ENCODE results near the gene SLC1A2.
A peak's percentile ranks its signal among the peaks of the same experiment; 100 is the strongest.

SLC1A2 gene

DNA sequence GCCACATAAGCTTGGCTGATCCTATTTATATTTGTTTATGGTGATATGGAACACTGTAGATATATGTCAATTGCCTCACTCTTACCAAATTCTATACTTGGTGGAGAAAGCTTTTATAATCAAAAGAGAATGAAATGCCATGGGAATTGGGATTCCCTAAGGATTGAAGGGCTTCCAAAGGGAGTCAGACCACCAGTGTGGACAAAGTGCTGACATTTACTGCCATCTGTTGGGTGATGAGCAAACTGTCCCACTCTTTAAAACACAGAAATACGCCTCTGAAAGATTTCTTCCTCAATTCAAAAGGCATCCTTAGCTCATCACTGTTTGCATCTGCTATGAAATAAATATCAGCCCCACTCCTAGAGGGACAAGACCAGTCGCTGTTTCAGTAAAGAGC, 7.1 kb downstream of the SLC1A2 start:
- DNase-seq = peak; percentile 12

DNA sequence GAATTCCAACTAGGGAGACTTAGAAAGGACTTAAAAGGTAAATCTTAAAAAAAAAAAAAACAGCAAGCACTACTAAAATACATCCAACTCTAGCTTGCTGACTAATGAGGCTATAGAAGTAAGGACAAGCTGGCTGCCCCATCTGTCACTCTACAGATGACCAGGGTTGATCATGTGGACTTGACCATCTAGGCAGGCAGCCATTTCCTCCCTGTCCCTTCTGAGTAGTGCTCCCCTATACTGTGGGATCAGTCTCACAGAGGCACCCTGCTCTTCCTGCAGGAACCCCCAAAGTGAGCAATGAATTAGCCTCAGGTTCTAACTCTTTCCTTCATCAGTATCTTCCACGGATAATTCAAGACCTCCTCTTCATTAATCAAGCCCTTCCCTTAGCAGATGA, 12.3 kb downstream of the SLC1A2 start:
- DNase-seq = no peak

DNA sequence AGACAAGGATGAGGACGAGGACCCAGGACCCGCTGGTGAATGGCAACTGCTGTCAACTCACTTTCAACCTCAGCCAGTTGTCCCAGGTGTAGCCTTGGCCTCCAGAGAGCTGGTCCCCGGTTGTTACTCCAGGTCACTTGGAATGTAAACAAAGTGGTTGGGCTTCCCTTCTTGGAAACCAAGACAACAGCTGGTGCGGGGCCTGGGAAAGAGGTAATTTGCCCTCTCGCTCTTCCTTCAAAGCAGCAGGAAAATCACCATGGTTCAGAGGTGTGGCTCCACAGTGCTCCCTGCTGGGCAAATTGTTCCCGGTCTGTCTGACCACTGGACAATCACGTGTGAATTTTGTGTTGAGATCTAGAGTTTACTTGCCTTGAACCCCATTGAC, 15.0 kb downstream of the SLC1A2 start:
- DNase-seq = peak; percentile 15

DNA sequence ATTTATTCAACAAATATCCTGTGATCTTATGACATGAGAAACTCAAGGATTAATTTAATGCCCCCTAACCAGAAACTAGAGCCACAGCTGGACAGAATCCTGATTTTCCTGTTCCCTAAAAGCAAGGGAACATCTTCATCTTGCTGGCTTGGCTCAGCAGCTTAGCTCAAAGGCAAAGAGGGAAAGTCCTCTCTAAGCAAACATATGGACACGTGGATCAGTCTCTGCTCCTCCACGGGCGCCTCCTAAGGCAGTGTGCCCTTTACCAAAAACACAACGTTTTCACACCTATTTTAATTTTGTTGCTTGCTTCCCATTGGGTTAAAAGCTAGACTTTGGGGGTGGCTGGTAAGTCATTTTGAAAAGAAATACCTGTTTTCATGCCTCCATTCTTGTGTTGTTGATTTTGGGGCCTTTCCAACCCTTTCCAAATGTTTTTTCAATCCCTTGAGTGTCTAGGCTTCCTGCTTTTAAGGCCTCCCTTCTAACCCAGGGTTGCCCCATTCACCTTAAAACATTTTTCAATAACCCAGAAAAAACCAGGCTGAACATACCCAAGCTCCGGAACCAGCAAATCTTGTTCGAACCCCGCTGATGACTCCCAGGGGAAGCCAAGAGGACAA, 15.5 kb downstream of the SLC1A2 start:
- DNase-seq = no peak

DNA sequence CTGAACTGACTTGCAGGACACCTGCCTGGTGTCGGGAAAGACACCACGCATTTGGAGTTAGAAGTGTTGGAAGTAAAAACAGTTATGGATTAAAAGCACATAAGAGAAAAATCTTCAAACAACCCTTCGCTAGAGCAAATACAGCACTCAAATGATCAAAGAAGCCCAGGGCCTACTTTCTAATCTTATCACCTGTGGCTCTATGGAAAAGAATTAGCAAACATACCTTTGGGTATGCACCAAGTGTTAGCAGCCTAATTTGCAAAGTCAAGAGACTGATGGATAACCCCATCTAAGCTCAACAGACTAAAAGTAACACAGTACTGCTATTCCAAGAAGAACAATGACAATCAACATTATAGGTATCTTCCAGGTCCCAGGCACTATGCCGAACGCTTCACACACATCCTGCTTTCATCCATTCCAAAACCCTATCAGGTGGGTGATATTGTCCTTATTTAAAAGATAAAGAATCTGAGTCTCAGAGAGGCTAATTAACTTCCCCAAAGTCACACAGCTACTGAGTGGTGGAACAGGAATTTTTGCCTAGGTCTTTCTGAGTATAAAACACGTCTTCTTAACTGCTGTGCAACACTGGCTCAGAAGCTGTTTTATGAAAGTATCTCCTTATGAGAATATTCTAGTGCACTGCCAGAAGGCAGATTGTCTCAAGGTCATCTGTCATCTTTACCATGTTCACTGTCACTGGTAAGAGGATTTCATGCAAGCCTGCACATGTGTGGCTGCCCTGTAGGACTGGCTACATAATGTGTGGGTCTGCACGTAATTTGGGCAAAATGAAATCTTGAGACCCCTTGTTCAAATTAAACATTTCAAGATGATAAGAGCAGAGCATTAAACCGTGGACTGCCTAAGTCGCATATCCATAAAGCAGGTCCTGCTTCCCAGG, 16.4 kb downstream of the SLC1A2 start:
- DNase-seq = no peak

DNA sequence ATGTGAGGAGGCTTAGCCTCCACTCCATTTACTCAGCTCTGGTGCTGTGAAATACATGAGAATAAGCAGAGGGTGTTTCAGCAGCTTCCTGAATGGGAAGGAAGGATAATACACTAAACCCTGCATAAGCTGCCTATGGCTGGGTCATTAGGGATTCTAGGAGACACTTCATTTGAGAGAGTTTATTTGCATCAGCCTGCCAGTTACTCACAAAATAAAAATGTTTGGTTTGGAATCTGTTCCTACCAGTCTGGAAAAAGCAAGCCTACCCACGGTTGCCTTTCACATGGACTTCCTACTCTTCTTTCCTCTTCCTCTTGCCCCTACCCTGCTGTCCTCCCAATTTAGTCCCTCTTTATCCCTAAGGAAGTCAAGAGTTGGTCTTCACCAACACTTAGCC, 20.5 kb downstream of the SLC1A2 start:
- DNase-seq = no peak

DNA sequence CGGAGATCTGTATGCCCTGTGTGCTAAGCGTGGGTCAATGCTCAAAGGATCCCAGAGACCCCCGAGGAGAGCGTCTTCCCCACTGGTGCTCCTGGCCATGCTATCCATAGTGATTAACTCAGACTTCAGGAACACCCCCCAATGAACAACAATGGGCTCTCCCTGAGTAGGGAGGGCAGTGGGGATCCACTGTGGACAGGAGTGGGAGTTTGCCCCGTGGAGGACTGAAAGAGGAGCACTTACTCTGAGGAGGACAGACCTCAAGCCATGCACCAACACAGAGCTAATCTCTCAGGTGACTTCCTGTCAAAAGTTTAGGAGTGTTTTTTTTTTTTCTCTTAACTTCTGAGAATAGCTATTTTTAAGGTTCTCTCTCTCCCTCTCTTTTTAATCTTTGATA, 24.4 kb downstream of the SLC1A2 start:
- DNase-seq = no peak

DNA sequence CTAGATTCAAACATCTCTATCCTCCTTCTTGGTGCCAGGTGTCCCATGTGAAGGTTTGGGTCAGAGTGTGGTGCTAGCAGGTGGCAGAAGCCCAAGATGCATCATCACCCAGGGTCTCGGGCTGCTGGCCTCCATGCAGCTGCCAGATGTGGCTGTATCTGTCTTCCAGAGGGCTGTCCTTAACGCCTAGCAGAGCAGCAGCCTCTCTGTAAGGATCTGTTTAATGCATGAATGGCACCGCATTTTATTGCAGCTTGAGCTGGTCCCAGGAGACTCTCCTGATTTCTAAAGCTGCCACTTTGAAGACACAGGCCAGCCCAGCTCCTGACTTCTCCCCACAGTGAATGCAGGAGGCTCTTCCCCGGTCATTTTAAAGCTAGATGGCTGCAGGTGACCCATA, 26.3 kb downstream of the SLC1A2 start:
- DNase-seq = no peak

DNA sequence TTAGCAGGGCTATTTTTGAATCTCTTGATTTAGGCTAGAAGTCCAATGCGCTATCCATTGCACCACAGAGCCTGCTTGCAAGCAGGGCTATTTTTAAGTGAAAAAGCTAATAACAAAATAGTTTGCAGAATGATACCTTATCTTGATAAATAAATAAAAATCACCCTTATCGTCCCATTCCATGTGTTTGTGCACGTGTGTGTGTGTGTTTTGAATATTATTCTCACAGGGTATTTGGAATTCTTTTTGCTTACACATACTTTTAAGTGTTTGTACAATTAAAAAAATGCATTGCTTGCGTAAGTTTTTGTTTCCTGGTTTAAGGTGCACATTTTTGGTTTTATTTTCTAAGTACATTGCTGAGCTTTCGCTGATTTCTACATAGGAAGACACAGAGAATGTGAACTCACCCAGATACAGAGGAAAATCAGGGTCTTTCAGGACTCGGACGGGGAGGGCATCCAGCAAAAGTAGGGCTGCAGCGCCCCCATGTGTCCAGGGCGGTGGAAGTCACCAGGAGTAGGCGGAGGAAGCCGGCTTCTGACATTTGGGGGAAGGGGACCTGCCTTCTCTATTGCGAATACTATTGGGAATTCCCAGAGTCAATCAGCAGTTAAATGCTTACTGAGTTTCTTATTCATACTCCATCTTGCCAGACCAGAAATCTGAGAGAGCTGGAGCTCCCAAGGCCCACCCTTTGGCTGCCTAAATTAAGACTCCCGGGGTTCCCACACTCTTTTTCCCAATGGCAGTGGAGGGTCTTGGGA, 27.3 kb downstream of the SLC1A2 start:
- peak; percentile 79 for DNase-seq

DNA sequence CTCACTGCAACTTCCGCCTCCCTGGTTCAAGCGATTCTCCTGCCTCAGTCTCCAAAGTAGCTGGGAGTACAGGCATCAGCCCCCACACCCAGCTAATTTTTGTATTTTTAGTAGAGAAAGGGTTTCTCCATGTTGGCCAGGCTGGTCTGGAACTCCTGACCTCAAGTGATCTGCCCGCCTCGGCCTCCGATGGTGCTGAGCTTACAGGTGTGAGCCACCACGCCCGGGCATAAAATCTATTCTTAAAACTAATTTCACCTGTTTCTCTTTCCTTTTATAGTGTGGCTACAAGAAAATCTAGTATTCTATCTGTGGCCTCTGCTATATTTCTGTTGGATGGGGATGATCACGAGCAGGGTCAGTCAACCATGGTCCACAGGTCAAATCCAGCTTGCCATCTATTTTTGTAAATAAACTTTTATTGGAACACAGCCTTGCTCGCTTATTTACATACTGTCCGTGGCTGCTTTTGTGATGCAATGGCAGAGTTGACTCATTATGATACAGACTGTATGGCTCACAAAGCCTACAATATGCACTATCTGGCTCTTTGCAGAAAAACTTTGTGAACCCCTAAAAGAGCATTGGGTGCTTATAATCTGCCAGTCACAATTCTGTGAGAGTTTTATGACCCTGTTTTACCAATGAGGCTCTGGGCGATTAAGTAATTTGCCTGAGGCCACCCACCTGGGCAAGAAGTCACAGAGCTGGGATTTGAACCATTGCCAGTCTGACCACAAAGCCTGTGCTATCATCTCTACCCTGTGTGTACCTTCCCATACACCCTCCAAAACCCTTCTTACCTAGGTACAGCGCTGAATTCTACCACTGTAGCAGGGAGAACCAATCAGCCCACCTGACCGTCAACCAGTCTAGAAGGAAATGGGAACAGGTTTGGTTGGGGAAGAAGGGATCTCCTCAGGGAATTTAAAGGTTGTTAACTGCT, 28.3 kb downstream of the SLC1A2 start:
- DNase-seq = no peak

DNA sequence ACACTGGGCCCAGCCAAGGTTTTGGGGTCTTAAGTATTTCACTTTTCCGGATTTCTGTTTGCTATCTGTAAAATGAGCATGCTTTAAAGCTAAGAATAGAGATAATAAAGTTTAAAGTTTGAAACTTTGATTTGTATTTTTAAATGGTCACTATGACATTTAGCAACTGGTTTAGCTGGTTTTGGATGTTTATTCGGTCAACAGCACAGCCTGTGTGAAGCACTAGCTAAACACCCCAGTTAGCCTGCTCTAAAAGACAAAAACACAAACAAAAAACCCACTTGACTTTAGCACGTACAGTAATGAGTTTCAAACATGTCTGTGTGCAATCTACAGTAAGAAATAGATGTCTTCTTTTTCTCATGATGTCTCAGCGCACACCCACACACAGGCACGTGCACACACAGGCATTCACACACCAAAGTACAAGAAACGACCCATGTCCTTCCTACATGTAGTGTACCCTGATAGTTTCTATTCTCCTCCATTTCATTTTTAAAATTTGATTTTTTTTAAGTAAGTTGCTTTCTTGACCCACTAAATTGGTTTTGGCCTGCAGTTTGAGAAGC, 29.4 kb downstream of the SLC1A2 start:
- no peak for DNase-seq

DNA sequence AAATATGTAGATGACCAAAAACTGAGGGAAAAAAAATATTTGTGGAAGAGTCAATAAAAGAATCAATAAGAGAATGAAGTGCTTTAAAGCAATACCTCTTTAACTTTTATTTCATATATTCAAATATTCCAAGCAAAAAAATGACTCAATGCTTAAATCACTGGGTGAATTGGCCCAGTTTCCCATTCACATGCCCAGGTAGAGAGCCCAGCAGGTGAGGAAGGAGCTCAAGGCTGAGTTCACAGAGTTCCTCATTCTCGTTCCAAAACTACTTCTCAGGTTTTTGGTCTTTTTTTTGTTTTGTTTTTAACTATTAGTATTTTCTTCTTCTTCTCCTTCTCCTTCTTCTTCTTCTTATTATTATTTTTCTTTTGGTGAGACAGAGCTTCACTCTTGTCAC, 30.2 kb downstream of the SLC1A2 start:
- DNase-seq = no peak

DNA sequence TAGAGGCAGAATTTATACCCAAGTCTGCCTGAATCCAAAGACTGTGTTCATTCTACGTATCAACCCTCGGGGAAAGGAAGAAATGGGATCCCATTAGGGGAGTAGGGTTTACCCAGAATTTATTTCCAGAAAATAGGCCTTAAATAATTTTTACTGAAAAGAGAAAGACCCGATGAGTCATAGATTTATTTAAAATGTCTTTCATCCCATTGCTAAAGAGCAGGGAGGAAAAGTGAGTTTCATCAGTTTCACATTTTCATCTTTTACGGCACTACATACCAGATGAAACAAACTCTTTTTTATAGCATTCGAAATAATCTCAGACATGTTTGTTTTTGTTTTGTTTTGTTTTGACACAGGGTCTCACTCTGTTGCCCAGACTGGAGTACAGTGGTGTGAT, 31.3 kb downstream of the SLC1A2 start:
- no peak for DNase-seq

DNA sequence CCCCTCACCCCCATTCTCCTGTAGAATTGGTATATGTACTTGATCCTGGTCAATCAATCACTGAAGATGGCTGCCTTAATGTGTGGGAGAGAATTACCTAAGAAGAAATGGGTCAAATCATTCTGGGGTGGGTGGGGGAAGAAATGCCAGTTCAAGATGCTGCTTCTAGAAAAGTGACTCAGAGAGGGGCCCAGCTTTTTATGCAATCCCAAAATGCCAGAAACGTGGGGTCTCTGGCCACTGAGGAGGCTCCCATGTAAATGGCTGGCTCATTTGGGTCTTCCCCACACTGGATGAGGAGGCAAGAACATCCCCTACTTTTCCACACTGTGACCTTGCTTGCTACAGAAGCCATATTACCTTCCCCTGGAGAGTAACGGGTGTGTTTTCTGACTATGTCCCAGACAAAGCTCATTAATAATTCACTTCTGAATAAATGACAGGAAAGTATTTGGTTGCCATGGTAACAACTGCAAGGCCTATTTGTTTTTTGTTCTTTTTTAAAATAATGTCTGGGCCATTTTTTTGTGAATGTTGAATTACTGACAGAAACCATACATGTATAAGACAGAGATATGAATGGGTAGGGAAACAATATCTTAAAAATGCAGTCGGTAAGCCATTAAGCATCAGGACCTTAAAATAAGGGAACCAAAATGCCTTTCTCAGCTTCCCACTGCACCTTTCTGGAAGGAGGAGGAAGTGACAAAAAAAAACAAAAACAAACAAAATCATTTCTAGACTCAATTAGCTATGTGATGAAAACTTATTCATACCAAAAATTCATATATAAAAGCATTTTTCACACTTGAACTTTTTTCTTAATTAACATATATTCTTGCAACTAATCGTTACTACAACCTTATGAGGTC, 32.0 kb downstream of the SLC1A2 start:
- no peak for DNase-seq

DNA sequence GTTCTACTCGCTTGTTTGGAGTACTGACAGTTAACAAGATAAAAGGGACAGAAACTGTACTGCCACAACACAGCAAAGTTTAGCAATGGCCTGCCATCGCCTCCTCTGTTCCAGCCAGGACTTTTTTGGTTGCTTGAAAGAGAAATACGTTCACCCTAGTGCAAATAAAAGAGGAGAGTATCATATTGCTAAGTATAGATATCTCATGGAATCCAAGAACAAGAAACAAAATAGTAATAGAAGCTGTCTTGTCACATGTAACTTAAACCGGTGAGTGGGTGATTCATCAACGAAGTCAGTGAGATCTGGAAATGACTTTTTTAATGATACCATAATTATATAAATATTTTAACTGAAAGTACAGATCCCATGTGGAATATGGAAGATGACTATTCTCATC, 35.4 kb downstream of the SLC1A2 start:
- DNase-seq = no peak

DNA sequence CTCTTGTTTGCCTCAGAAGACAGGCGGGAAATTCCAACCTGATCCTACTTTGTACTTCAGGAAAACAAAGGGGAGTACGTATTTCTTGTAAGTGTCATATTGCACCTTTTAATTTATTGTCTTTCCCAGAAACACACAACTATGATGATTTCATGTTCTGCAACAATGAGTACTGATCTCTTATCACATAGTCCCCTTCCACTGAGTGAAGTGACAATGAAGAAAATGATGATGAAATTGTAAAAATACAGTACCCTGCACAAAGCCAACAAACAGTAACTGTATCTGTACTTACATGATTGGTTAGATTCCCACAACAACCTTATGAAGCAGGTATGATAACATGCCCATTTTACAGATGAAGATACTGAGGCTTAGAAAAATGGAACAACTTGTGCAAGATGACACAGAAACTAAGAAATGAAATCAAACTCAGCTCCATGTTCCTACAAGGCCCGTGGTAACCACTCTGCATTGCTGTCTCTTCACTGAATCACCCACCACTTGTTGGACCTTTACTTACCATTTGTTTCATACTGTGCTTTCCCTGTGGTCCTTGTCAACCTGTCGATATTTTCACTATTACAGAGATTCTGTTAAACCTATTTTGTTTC, 37.5 kb downstream of the SLC1A2 start:
- DNase-seq = no peak

DNA sequence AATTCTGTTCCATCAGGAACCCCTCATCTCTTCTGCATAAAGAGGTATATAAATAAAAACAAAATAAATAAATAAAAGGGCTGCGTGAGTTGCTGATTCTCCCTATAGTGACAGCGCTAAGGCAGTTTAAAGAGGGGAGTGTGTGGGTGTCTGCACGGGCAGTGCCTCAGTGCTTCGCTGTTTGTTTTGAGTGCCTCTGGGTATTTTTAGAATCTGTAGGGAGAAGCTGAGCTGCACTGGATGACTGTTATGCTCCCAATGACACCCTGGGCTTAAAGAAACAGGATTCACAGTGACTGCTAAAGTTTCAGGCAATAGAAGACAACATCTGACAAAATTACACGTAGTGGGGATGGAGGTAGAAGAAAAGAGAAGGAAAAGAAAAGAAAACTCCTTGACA, 38.8 kb downstream of the SLC1A2 start:
- no peak for DNase-seq

DNA sequence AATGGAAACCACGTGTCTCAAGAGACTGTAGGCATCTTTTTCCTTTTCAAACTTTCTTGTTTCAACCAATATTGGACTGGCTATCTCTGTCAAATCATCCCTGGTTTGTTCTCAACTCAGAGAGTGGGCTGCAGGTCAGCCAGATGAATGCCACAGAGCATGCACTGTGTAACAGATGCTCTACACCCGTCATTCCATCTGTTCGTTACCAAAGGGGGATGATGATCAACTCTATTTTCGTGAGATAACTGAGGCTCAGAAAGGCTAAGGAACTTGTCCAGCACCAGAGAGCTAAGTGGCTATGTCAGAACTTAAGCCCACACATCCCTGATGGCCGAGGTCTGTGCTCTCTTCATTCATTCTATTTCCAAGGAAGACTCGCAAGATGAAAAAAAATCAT, 42.1 kb downstream of the SLC1A2 start:
- DNase-seq = no peak

DNA sequence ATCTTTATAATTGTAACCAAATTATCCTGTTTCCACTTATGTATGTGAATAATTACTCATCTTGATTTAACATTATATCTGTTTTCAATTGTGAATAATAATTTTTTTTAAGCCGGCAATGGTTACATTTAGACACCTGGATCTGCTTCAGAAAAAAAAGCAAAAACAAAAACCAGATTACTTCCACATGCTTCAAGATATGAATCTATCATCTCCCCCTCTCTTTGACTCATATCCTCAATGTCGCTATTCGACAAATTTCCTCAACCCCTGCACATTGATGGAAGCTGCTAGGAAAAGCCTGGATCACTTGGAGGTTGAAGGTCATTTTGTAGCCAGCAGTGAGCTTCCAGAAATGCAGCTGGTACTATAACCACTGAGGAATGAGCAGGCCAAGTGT, 42.7 kb downstream of the SLC1A2 start:
- DNase-seq = no peak

DNA sequence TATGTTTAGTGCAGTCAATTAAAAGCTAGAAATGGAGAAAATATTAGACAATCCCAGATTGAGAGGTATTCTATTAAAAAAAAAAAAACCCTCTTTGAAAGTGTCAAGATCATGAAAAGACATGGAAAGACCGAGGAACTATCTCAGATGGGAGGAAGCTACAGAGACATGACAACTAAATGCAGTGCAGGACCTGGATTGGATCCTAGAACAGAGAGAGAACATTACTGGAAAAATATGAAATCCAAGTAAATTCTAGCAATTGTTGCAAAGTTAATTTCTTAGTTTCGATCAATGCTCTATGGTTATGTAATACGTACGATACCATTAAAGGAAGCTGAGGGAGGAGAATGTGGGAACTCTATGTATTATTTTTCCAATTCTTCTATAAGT, 43.2 kb downstream of the SLC1A2 start:
- DNase-seq = no peak

Measured in hematopoietic multipotent progenitor cell treated with erythropoietin and hydrocortisone succinate and interleukin-3 and kit ligand, for 6 days (in vitro differentiated cells).